SKM-1 (cell line): ENCODE measurements around the gene XRCC3.
"Not testable (repeated sequence)": the region's sequence is repeated elsewhere in the genome, so short reads cannot be mapped to it uniquely, and the experiment has no call there.

ENCODE experiments used
- DNase-seq: peaks from one replicate; lab custom pipeline; 2025; ENCODE audit not compliant: unreplicated experiment; lab: John Stamatoyannopoulos, UW

The XRCC3 gene

DNA sequence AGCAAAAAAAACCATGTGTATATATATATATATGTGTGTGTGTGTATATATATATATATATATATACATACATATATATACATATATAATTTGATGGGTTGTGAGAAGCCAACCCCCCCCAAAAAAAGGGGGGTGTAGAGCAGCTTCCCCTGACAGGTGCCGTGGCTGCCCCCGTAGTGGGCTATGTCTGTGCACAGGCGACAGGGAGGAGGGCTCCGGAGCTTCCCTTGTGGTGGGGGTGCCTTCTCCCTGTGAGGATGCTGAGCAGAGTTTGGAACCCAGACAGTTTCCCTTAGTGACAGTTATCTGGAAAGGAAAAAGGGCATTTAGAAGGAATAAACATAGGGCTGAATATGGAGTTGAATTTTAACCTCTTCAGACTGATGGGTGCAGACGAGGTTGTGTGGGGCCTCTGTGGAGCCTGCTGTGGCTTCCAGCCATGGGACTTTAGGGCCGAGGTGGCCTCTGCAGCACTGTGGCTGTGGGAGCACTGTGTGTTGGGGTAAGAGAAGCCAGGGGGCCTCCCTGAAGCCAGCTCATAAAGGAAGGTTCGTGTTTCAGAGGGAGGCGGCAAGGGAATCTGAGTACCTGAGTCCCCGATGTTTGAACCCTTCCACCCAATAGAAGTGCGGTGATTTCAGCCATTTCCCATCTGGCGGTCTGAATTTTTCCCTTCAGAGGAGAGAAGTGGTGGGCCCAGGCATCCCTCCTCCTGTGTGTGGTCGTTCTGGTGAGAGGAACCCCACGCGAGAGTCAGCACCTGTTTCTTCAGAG is 19.8 kb downstream of the XRCC3 start:
- no peak for DNase-seq

DNA sequence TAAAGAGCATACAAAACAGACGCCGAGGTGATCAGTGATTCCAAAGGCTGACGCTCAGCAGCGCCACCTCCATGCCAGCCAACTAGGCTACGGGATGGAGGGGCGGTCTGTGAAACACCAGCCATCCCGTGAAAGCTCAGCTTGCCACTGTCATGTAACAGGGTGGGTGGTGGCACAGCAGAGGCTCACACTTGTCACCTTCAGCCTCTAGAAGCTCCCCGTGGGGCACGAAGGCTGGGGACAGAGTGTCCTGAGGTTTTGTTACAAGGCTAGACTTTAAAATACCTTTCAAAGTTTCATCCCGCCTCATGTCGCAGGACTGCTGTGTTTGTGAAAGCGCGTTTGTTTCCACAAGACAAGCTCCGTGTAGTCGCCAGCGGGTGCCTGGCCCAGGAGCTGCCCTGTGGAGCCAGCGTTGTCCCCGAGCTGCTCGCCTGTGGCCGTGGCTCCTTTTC is 20.7 kb downstream of the XRCC3 start:
- no peak for DNase-seq

DNA sequence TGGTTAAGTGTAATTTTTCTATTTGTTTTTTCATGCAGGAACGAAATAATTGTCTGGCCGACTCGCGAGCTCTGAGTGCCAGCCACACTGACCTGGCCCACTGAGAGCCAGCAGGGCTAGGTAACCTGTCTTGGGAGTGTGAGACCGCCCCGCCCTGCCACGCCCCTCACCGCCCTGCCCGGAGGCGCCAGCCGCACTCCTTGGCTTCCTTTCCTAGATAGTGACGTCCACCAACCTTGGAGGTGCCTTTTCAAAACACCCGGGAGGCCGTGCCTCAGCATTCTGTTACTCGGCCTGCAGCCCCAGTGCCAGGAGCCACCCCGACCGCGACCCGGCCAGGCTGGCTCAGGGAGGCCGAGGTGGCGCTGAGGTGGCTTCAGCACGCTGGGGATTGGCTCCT is 21.7 kb downstream of the XRCC3 start:
- DNase-seq = no peak

DNA sequence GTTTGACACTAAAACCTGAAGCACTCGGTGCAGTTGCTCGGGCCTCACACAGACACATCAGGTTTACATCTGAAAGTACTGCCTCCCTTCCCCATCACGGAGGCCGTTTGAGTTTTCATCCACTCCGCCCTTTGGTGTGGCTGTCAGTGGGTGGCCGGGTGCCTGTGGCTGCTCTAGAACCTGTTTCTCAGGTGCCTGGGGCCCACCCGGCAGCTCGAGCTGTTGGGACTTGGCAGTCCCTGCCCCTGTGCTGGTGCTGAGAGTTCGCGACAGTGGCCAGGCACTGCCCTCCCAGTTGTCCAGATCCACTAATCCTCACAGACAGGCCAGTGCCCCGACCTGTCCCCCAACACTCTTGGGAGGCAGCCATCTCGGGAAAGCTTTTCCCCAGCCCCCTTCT is 22.4 kb downstream of the XRCC3 start:
- no peak for DNase-seq

DNA sequence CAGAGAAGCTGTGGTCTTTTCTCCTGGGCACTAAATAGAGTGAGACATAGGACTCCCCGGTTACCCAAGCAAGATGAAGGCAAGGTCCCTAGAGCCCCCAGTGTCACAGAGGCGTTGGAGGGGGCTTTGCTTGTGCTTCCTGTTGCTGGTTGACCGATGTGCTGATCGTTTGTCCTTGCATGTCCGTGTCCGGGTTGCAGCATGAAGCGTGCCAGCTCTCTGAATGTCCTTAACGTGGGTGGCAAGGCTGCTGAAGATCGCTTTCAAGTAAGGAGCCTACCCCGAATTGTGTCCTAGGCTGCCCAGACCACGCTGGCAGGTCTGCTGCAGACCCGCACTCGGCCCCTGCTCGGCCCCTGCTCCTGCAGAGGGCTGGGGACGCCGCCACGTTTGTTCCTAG is 23.1 kb downstream of the XRCC3 start:
- no peak for DNase-seq

DNA sequence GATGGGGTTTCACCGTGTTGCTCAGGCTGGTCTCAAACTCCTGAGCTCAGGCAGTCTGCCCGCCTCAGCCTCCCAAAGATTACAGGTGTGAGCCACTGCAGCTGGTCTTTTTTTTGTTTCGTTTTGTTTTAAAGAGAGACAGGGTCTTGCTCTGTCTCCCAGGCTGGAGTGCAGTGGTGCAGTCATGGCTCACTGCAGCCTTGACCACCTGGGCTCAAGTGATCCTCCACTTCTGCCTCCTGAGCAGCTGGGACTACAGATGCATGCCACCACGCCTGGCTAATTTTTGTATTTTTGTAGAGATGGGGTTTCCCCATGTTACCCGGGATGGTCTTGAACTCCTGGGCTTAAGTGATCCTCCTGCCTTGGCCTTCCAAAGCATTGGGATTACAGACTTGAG is 23.6 kb downstream of the XRCC3 start:
- not testable (repeated sequence) for DNase-seq

DNA sequence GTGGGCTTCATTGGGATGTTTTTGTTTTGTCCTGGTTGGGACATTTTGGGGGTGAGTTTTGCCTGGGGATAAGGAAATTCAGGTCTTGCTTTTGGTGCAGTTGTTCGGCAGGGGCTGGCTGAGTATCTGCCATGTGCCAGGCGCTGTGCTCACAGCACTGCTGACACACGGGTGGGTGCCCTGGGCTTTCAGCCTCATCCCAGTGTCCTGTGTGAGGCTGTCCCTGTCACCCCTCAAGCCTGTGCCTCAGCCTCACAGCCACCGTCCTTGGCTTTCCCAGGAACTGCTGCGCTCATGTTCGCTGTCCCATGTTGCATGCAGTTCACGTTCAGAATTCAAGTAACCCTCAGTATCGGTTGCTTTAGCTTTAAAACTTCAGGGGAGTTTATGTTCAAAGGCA is 24.9 kb downstream of the XRCC3 start:
- DNase-seq = no peak

DNA sequence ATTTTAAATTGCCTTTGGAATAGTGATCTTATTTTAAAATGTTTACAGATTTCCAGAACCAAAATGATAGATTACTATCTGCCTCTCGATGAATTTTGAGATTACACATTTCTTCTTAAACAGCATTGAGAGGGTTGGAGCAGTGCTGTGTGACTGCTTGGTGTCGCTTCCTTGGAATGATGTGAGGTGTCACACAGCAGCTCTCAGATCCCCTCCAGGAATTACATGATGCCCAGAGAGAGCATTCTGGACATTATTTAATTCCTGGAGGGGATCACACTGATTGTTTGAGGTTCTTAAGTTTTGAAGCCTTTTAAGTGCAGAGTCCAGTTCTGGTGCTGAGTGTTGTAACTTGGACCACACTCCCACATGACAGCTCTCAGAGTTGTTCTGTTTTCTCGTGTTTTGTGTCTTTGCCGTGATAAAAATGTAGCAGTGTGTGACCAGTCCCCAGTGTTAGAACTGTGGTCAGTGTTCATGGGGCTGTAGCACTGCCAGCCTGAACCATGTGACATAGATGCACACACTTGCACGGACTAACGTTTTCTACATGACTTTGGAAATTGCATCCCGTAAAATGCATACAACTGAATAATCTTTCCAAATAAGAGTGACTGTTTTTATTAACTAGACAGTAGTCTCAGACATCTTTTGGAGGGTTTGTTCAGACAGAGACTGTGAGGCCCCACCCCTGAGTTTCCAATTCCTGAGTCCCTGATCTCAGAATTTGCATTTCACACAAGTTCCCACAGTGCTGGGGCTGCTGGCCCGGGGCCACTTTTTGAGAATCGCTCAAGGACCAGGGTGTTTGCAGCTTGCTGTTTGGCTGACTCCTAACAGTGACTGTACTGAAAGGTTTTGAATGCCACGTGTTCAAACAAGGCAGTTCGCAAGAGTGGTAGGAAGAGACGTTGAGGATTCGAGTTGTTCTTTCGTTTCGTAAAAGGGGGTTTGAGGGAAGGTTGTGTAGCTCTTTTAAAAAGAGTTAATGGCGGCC is 26.0 kb downstream of the XRCC3 start:
- no peak for DNase-seq

DNA sequence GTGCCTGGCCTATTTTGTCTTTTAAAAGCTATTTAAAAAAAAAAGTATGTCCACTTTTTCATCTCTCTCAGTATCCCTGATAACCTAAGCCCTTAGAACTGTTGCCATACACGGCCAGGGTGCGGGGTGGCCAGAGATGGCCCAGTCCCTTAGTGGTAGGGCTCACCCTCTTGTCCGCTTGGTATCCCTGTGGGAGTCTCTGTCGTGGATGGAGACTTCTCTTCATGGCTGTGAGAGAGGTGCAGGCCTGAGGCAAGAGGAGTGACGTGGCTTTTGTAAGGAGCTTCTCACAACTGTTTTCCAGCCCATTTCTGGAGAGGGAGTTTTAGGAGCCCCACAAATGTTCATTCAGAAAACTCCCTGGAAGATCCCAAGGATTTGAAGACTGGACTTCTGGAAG is 26.8 kb downstream of the XRCC3 start:
- no peak for DNase-seq

DNA sequence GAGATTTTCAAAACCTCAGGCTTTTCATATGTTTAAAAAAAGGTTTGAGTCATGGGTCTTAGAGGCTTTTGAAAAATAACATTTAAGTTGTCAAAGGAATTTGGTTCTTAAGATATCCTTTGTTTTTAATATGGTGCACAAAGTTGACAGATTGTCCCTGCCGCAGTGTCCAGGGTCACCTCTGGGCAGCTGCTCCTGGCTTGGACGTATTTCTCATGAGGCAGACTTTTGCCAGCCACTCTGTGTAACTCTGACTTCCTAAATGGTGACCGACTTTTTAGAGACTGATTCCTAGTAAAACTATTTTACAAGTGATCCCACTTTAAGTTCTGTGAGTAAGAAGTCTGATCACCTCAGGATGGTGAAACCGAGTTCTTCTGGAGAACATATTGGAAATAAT is 27.5 kb downstream of the XRCC3 start:
- DNase-seq = no peak

DNA sequence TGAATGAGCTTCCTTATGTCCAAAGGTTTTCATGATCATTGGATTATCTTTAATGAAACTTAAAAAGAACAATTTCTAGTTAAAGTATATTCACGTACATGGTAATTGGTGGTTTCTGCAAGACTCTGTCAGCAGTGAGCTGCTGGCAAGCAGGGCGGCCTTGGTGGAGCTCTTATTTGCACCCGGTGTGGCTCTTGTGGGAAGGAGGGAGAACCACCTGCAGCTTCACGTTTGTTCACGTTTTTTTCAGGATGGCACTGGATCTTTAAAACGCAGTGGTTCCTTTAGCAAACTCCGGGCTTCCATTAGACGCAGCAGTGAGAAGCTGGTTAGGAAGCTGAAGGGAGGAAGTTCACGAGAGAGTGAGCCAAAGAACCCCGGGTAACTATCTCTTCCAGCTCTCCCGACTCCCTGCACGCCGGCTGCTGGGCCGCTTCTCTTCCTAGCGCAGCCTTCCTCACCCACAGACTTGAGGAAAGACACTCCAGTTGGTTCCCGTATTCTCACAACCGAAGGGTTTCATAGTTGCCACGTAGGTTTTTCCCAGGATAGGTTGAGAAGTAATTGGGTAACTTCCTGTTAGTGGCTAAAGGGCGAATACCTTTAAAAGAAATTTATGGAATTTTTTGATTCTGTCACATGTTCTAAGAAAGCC is 28.3 kb downstream of the XRCC3 start:
- DNase-seq = no peak

DNA sequence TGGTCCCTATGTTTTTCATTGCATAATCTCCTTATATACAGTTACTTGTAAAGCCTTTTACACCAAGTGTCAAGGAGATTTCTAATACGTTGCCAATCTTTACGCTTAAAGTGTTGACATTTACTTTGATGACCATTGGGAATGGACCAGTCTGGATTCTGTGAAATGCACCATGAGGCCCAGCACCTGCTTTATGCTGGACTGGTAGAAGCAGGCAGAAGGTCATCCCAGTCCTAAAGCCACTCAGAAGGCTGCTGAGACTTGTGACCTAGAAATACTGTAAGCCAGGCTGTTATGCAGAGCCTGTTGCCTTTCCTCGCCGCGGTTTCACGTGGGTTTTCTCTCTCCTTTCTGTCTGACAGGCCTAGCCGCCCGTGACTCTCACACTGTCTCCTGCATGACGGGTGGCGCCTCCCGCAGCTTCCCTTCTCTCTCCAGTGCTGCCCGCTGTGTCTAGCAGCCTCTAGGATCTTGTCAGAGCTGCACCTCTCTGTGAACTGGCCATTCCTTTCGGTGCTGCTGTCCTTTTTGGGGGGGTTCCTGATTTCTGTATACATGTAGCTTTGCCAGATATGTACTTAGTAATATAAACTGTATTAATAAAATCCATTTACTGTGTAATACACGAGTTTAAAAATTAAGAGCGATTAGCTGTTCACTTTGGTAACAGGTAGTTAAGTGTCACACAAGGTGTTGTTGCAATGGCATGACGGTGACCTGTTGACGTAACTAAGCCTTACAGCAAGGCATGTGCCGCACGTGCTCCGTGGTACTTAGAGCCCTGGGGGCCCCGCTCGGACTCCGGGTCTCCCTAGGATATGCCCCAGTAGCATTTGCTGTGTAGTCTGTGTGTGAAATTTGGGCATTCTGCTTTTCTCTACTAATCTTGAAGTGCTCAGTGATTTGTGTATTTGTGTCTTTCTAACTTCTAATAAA is 29.7 kb downstream of the XRCC3 start:
- DNase-seq = no peak

DNA sequence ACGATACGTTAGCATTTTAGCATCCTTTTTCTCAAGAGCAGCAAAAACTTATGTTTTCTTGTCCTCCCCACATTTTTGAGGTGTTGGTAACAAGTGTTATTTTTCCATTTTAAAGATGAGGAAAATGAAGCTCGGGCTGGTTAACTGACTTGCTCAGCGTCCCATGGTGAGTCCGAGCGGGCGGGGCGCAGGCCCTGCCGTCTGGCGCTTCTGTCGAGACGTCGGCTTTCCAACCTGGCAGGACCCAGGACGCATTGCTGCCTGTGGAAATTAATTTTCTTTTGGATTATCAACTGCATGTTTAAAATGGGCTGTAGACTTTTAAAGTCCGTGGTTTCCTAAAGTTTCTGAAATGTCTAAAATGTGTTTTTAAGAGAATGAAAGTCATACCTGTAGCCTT is 30.4 kb downstream of the XRCC3 start:
- DNase-seq = no peak

DNA sequence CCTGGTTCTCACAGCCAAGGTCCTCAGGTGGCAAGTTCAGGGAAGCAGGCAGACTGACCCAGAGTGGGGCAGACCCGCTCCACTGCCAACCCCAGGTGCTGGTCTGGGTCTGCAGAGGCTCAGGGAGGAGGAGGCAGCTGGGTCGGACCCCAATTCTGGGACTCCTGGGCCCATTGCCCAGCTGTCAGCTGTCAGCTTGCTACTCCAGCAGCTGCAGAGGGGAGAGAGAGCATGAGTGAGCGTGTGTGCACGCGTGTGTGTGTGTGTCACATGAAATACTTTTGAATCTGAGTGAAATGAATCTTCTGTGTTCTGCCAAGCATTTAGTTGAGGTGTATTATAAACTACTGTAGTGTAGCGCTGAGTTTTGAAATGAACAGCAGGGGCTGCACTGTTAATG is 30.8 kb downstream of the XRCC3 start:
- no peak for DNase-seq

DNA sequence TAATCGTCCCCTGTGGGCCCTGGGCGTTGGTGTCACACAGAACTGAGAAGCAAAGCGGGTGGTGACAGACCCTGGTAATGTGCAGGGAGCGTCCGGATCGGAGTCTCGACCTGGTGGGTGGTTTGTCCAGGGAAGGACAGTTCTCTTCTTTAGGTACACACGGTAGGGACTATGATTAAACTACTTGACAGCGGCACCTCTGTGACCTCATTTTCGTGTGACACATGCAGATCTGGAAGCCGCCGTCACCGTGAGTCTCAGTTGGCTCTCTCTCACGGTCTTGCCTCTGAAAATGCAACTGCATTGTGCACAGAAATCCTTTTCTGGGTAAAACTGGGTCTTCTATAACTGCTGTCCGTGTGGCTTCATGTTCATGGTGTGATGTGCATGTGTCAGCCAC is 32.1 kb downstream of the XRCC3 start:
- DNase-seq = no peak

DNA sequence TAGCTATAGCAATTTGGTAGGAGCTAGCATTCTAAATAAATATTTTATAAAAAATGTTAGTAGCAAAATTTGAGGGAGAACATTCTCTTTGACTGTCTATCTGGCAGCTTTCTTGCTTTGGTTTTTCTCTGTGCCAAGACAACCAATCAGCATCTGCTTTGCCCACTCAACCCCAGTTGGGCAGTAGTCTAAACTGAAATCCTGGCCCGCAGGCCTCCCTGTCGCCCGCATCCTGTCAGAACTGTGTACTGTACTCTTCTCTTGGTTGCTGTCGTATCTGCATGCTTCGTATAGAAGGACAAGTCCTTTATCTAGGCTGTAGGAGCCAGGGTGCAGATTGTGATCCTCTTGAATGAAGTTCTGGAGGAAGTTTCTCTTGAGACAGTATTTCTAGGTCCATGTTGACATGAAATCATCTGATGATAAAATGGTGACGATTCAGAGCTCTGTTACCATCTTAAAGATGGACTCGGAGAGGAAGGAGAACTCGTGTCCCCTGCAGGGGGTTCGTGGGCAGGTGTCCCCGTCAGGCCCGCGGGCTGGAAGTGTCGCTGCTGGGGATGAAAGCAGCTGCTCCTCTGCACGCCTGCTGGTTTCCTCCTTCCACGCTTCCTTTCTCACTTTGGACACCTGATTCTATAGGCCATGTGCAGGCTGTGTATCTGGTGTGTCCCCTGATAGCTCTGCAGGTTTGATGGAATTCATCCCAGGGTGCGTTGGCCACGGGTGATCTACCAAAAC is 34.6 kb downstream of the XRCC3 start:
- DNase-seq = no peak

DNA sequence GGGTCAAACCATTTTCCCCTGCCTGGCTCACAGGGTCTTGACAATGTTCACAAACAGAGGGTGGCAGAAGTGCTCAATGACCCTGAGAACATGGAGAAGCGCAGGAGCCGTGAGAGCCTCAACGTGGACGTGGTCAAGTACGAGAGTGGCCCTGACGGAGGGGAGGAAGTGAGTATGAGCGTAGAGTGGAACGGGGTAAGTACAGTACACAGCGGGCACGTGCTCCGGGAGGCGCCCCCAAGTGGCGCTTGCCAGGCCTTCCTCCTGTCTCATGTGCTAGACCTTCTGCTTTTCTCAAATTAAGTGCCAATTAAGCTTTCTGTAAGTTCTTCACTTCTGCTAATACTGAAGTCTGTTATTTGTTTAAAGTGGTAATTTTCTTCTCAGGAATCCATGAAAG is 35.9 kb downstream of the XRCC3 start:
- DNase-seq = no peak

DNA sequence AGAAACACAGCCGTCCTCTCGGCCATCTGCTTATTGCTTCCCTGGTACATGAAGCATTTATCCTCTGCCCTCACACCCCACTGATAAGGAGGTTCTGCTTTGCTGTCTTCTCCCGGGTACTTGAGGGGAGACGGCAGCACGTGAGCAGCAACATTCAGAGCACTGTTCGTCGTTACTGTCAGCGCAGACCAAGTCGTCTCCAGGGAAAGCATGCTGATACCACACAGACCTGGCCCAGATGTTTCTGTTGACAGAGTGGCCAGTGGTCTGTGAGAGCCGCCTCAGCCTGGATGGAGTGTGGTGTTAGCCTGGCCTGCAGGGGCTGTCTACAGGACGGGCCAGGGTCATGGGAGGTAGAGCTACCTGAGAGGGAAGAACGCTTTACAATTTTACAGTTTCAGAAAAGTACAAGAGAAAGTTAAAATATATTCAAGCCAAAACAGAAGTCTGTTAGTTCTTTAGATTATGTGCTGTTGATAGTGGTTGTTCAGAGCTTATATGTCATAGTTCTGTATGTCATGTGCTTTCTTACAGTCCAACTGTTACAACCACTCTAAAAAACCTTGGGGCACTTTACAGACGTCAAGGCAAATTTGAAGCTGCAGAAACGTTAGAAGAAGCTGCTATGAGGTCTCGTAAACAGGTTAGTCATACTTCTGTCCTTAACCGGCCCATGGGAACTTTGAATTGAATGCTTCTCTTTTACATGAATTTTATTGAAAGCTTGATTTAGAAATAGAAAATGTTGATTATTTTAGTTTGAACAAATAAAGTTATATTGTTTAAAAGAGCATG is 38.2 kb downstream of the XRCC3 start:
- no peak for DNase-seq

DNA sequence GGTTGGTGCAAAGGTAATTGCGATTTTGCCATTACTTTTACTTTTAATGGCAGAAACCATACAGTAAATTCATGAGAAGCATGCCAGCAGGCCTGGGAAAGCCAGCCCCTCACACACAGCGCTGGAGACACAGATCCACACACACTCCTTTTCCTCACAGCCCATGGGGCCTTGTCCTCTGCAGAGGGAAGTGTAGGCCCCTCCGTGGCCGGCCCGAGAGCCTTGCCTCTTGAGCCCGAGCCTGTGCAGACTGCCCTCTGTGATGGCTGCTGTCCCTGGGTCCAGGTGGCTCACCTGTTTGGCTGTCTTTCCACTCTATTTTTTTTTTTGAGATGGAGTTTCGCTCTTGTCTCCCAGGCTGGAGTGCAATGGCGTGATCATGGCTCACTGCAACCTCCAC is 39.3 kb downstream of the XRCC3 start:
- no peak for DNase-seq
